IMR-90 (cell line): Measurements from ENCODE around the gene HEYL. TPM values are rescaled to one million over a fixed set of nuclear protein-coding genes. Genes with fewer than 3 reads are reported as not detected.

Source experiments
- ATAC-seq: fragments of 200-7000 bp; cut with Tn5 transposase; 2 replicates; pipeline ENCODE4 v1.9.1; 2020; ENCODE audit warnings: low read depth, mild to moderate bottlenecking, moderate library complexity
- BruUV-seq: library from RNA; stranded (reverse); fragments of 400-500 nt; replicated peaks from 2 replicates; lab custom pipeline; 2021; lab: Mats Ljungman, UMichigan
- CTCF ChIA-PET: fragments of 300-600 bp; formaldehyde crosslinking; extraction: SDS; loops from one replicate; lab custom pipeline; 2021; ENCODE audit warnings: antibody characterized with exemption; lab: Yijun Ruan, JAX
- POLR2A ChIA-PET: fragments of 300-600 bp; sonication (Branson Sonifier 250); formaldehyde crosslinking; loops from one replicate; lab custom pipeline; 2022; ENCODE audit warnings: antibody characterized with exemption; ENCODE audit not compliant: unreplicated experiment; lab: Charles Lee
- DNase-seq: peaks from one replicate; pipeline ENCODE4 v3.0.0; 2013
- H2AFZ ChIP-seq: replicated peaks from 2 replicates; pipeline ENCODE3; 2013; ENCODE audit warnings: low read length, mild to moderate bottlenecking; ENCODE audit not compliant: poor library complexity
- H2AK5ac ChIP-seq: 2 replicates; pipeline ENCODE4 v1.6.1; 2013; ENCODE audit warnings: low read depth, low read length, inconsistent platforms
- H2AK9ac ChIP-seq: replicated peaks from 2 replicates; pipeline ENCODE3; 2013; ENCODE audit warnings: mild to moderate bottlenecking, low read depth, low read length, moderate library complexity; ENCODE audit not compliant: poor library complexity
- H2BK120ac ChIP-seq: 2 replicates; pipeline ENCODE4 v1.6.1; 2013; ENCODE audit warnings: low read depth, low read length, inconsistent platforms
- H2BK15ac ChIP-seq: 3 replicates; pipeline ENCODE4 v1.6.1; 2013; ENCODE audit warnings: low read depth, low read length, inconsistent platforms
- H2BK20ac ChIP-seq: 2 replicates; pipeline ENCODE4 v1.6.1; 2013; ENCODE audit warnings: low read depth, mild to moderate bottlenecking, inconsistent platforms, low read length, moderate library complexity
- H2BK5ac ChIP-seq: 2 replicates; pipeline ENCODE4 v1.6.1; 2013; ENCODE audit warnings: mild to moderate bottlenecking, low read depth, low read length, inconsistent platforms; ENCODE audit not compliant: poor library complexity, severe bottlenecking
- H3K14ac ChIP-seq: replicated peaks from 2 replicates; pipeline ENCODE4 v1.6.1; 2013; ENCODE audit warnings: low read depth, low read length, inconsistent platforms
- H3K18ac ChIP-seq: 2 replicates; pipeline ENCODE4 v1.6.1; 2013; ENCODE audit warnings: low read depth, low read length, control low read depth
- H3K23ac ChIP-seq: 2 replicates; pipeline ENCODE4 v1.6.1; 2013; ENCODE audit warnings: low read depth, low read length, inconsistent platforms
- H3K27ac ChIP-seq: 2 replicates; pipeline ENCODE4 v1.5.1; 2013; ENCODE audit warnings: mild to moderate bottlenecking, control low read depth, low read length; ENCODE audit not compliant: insufficient read depth
- H3K27me3 ChIP-seq: 2 replicates; pipeline ENCODE4 v1.6.1; 2013; ENCODE audit warnings: low read length; ENCODE audit not compliant: control insufficient read depth, insufficient read depth
- H3K36me3 ChIP-seq: 2 replicates; pipeline ENCODE4 v1.6.1; 2013; ENCODE audit warnings: low read length, mixed read lengths; ENCODE audit not compliant: control insufficient read depth, insufficient read depth
- H3K4ac ChIP-seq: 2 replicates; pipeline ENCODE4 v1.6.1; 2013; ENCODE audit warnings: low read depth, low read length, inconsistent platforms
- H3K4me1 ChIP-seq: 2 replicates; pipeline ENCODE4 v1.6.1; 2013; ENCODE audit warnings: low read length, mixed read lengths; ENCODE audit not compliant: control insufficient read depth, insufficient read depth
- H3K4me2 ChIP-seq: 2 replicates; pipeline ENCODE4 v1.6.1; 2013; ENCODE audit warnings: low read depth, mild to moderate bottlenecking, control low read depth, low read length, moderate library complexity
- H3K4me3 ChIP-seq: 2 replicates; pipeline ENCODE4 v1.5.1; 2013; ENCODE audit warnings: low read depth, mild to moderate bottlenecking, control low read depth, low read length, moderate library complexity; ENCODE audit not compliant: insufficient read depth
- H3K56ac ChIP-seq: 2 replicates; pipeline ENCODE4 v1.6.1; 2013; ENCODE audit warnings: low read length, inconsistent platforms; ENCODE audit not compliant: insufficient read depth; ENCODE audit errors: extremely low read depth
- H3K79me1 ChIP-seq, 2 experiments: 2 replicates each; pipeline ENCODE4 v1.6.1; 2013; ENCODE audit warnings: low read length in 2 of 2, inconsistent platforms in 1 of 2, low read depth in 1 of 2
- H3K9ac ChIP-seq: 2 replicates; pipeline ENCODE4 v1.6.1; 2013; ENCODE audit warnings: low read depth, low read length, control low read depth
- H3K9me1 ChIP-seq: 2 replicates; pipeline ENCODE4 v1.6.1; 2013; ENCODE audit warnings: low read length, inconsistent platforms; ENCODE audit not compliant: insufficient read depth
- H3K9me3 ChIP-seq: 2 replicates; pipeline ENCODE4 v1.6.1; 2013; ENCODE audit warnings: low read length; ENCODE audit not compliant: control insufficient read depth, insufficient read depth
- H4K20me1 ChIP-seq: 2 replicates; pipeline ENCODE4 v1.6.1; 2013; ENCODE audit warnings: low read length, inconsistent platforms; ENCODE audit not compliant: insufficient read depth
- H4K5ac ChIP-seq: 2 replicates; pipeline ENCODE4 v1.6.1; 2013; ENCODE audit warnings: mild to moderate bottlenecking, low read depth, low read length, control low read depth
- H4K8ac ChIP-seq, 2 experiments: 2 replicates each; pipeline ENCODE4 v1.6.1; 2013; ENCODE audit warnings: low read depth in 2 of 2, low read length in 2 of 2, control low read depth in 1 of 2, inconsistent platforms in 1 of 2
- H4K91ac ChIP-seq: 2 replicates; pipeline ENCODE4 v1.6.1; 2013; ENCODE audit warnings: low read depth, low read length, inconsistent platforms; ENCODE audit not compliant: insufficient read depth
- BHLHE40 ChIP-seq: fragments of 150-350 bp; IDR thresholded peaks from 2 replicates; pipeline ENCODE4 v1.6.1; 2016; ENCODE audit warnings: mild to moderate bottlenecking, low read depth, low read length
- POLR2A ChIP-seq: IDR thresholded peaks from 2 replicates; pipeline ENCODE4 v1.6.1; 2012; ENCODE audit warnings: mild to moderate bottlenecking, low read depth, low read length
- SMC3 ChIP-seq: fragments of 150-350 bp; IDR thresholded peaks from 2 replicates; pipeline ENCODE4 v1.6.1; 2016; ENCODE audit warnings: low read depth, mild to moderate bottlenecking, antibody characterized with exemption, low read length, moderate library complexity
- WGBS, 2 experiments: methylation state at CpG; one replicate each; pipeline versions ENCODE4 v1.1.5 to v1.1.7; 2013; ENCODE audit warnings: missing lambda C conversion rate in 2 of 2; ENCODE audit not compliant: insufficient read length in 1 of 2; ENCODE audit errors: extremely low coverage in 2 of 2; 5-methylcytosine and 5-hydroxymethylcytosine counted together
- dilution Hi-C: fragments of 300-500 bp; cut with HindIII; formaldehyde crosslinking; loops from one replicate; pipeline ENCODE4 v1.14.3; 2018; ENCODE audit warnings: low sequenced_read_pairs; ENCODE audit not compliant: unreplicated experiment
- in situ Hi-C: fragments of 300-500 bp; cut with MboI; formaldehyde crosslinking; loops from 3 replicates; pipeline ENCODE4 v1.14.3; 2019; ENCODE audit warnings: low sequenced_read_pairs, inconsistent platforms, mixed read lengths
- intact Hi-C: fragments of 100-400 bp; cut with micrococcal nuclease; formaldehyde crosslinking; loops from 2 replicates; pipeline ENCODE4 v1.10.0; 2022
- polyA plus RNA-seq, 3 experiments: library from polyadenylated mRNA; depleted of rRNA; stranded (reverse); fragments of >200 nt; gene quantifications; 2 replicates each; pipeline ENCODE4 v1.2.3, GENCODE V29; 2012; ENCODE audit warnings: low replicate concordance in 1 of 3
- total RNA-seq: library from RNA; depleted of rRNA; stranded (reverse); fragments of >200 nt; gene quantifications from 2 replicates; pipeline ENCODE4 v1.2.3, GENCODE V29; 2012
- TF ChIP-seq, protein P1 (sequence below): fragments of 150-350 bp; IDR thresholded peaks from 2 replicates; pipeline ENCODE4 v1.6.1; 2016; ENCODE audit warnings: low read depth, mild to moderate bottlenecking, low read length, moderate library complexity, borderline replicate concordance
- TF ChIP-seq, protein P2 (sequence below): conservative IDR thresholded peaks from 2 replicates; pipeline ENCODE4 v1.5.1; 2012; ENCODE audit warnings: mild to moderate bottlenecking, low read depth, low read length, improper control_type of control experiment

The HEYL gene
- total and polyA plus RNA-seq, 2 of the 4 experiments (the other 2 are of a cell fraction), result 0.02 TPM; not detected in 1

DNA sequence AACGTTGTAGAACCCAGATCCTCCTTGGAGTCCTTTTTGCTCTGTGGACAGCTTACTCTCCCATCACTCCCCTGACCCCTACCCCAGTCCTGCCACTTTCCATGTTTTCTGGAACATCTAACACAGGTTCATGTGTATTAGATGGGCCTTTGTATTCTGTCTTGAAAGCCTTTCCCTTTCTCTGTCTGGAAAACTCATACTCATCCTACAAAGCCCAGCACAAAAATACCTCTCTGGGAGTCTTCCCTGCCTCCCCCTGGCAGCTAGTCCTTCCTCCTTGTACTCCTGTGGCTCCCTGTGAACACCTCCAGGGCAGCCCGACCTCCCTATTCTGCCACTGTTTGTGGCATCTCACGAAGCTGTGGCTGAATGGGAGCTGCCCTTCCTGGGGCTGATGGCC is 7.8 kb upstream of the HEYL start:
- peak overlapping the region; percentile 8; the same call in 1 of the 2 replicates for H3K4ac ChIP-seq
- no peak overlapping the region for H3K14ac ChIP-seq
- no peaks in the 10 kb centered on the region for H3K79me1 ChIP-seq
- DNase-seq (no peak), ATAC-seq (no peak)
- H3K9me3 ChIP-seq, result no peaks in the 10 kb centered on the region
- no peak overlapping the region for H2AK9ac ChIP-seq
- WGBS, 2 experiments, result no CpG with 5 or more reads among the region's 3 CpGs
- peak overlapping the region; percentile 38; the same call in 1 of the 2 replicates for H2AK5ac ChIP-seq
- H3K9me1 ChIP-seq, result 0 out of 2 replicates have a peak, but pooled peaks cover 7% of the 10 kb centered on the region
- BruUV-seq, result no TSS peak
- no peak overlapping the region for H2BK15ac ChIP-seq
- no peak overlapping the region for H2BK120ac ChIP-seq
- no peak overlapping the region for H3K23ac ChIP-seq
- CTCF ChIA-PET, result interaction anchor here (0.6 to 1.8 kb wide), 4 partner anchors 10 to 452 kb away, joined by 3 to 15 read pairs (median 4); no protein-coding TSS in a partner anchor
- TF ChIP-seq, protein P1, sequence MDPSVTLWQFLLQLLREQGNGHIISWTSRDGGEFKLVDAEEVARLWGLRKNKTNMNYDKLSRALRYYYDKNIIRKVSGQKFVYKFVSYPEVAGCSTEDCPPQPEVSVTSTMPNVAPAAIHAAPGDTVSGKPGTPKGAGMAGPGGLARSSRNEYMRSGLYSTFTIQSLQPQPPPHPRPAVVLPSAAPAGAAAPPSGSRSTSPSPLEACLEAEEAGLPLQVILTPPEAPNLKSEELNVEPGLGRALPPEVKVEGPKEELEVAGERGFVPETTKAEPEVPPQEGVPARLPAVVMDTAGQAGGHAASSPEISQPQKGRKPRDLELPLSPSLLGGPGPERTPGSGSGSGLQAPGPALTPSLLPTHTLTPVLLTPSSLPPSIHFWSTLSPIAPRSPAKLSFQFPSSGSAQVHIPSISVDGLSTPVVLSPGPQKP, result no peak
- TF ChIP-seq, protein P2, sequence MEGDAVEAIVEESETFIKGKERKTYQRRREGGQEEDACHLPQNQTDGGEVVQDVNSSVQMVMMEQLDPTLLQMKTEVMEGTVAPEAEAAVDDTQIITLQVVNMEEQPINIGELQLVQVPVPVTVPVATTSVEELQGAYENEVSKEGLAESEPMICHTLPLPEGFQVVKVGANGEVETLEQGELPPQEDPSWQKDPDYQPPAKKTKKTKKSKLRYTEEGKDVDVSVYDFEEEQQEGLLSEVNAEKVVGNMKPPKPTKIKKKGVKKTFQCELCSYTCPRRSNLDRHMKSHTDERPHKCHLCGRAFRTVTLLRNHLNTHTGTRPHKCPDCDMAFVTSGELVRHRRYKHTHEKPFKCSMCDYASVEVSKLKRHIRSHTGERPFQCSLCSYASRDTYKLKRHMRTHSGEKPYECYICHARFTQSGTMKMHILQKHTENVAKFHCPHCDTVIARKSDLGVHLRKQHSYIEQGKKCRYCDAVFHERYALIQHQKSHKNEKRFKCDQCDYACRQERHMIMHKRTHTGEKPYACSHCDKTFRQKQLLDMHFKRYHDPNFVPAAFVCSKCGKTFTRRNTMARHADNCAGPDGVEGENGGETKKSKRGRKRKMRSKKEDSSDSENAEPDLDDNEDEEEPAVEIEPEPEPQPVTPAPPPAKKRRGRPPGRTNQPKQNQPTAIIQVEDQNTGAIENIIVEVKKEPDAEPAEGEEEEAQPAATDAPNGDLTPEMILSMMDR, result no peak
- TF ChIP-seq BHLHE40 (no peak), POLR2A (no peak), SMC3 (no peak)
- POLR2A ChIA-PET, result no interaction called here
- no peaks in the 10 kb centered on the region for H3K36me3 ChIP-seq
- peak overlapping the region; percentile 28; the same call in 1 of the 2 replicates for H3K18ac ChIP-seq
- no peak overlapping the region for H2BK20ac ChIP-seq
- H2AFZ ChIP-seq, result peak overlapping the region; percentile 36
- H3K56ac ChIP-seq, result no peak overlapping the region
- peak overlapping the region; percentile 40 to 71; a peak in 2 of 4 replicates for H4K8ac ChIP-seq
- H4K91ac ChIP-seq, result no peak overlapping the region; the same call in 1 of the 2 replicates
- no peak overlapping the region for H3K27ac ChIP-seq
- H2BK5ac ChIP-seq, result no peak overlapping the region
- H3K9ac ChIP-seq, result no peak overlapping the region
- no peaks in the 10 kb centered on the region for H4K20me1 ChIP-seq
- H3K4me1 ChIP-seq, result peaks cover 13% of the 10 kb centered on the region
- in situ Hi-C loops (no loop called here), intact Hi-C loops (no loop called here), dilution Hi-C loops (no loop called here)
- peak overlapping the region; percentile 23; the same call in 1 of the 2 replicates for H4K5ac ChIP-seq
- peaks cover 2% of the 10 kb centered on the region; the same call in 1 of the 2 replicates for H3K27me3 ChIP-seq
- H3K4me2 ChIP-seq, result no peak overlapping the region
- H3K4me3 ChIP-seq, result no peak overlapping the region
